AG04449 (cell line): ENCODE data around the gene RGL2.
"Not testable (repeated sequence)": the region's sequence is repeated elsewhere in the genome, so short reads cannot be mapped to it uniquely, and the experiment has no call there.

Experiments
- CTCF ChIA-PET: fragments of 350-600 bp; formaldehyde crosslinking; extraction: SDS; loops from one replicate; lab custom pipeline; 2021; ENCODE audit warnings: antibody characterized with exemption; lab: Yijun Ruan, JAX
- POLR2A ChIA-PET: fragments of 400-600, 350-600 bp; formaldehyde crosslinking; extraction: SDS; loops from one replicate; lab custom pipeline; 2020; ENCODE audit warnings: antibody characterized with exemption, inconsistent platforms; lab: Yijun Ruan, JAX
- DNase-seq: peaks from one replicate; pipeline ENCODE4 v3.0.0-alpha.2; 2010; ENCODE audit warnings: low read depth, low spot score
- H3K4me3 ChIP-seq: 2 replicates; pipeline ENCODE4 v1.5.1; 2011; ENCODE audit warnings: low read depth, mild to moderate bottlenecking, control low read depth, low read length
- CTCF ChIP-seq: IDR thresholded peaks from one replicate; pipeline ENCODE4 v1.5.1; 2011; ENCODE audit warnings: mild to moderate bottlenecking, moderate library complexity, low read length, control low read depth, inconsistent platforms; ENCODE audit not compliant: insufficient read depth; ENCODE audit errors: missing control alignments

The RGL2 gene

GRCh38 chr6:33298773-33299236 lies at the start of gene RGL2:
TSS of gene RGL2 (minus strand) at chr6:33298942. CDS start at chr6:33298610, 332 bp downstream.
- CTCF ChIA-PET, result interaction anchor here (0.9 to 3.8 kb wide), 12 partner anchors 9 to 128 kb away, joined by 3 to 52 read pairs (median 6); partner anchors contain the start of genes PFDN6, TAPBP and WDR46
- TF ChIP-seq CTCF, result no peak
- peak within 1 kb of the TSS; percentile 85 for H3K4me3 ChIP-seq
- DNase-seq, result no peak
- POLR2A ChIA-PET, result interaction anchor here (0.8 to 2.7 kb wide), 9 partner anchors 9 to 27 kb away, joined by 3 to 16 read pairs (median 5); partner anchors contain the start of genes B3GALT4, PFDN6, RPS18 and TAPBP

- TF ChIP-seq CTCF, result no peak
- POLR2A ChIA-PET, result no interaction called here
- CTCF ChIA-PET, result no interaction called here
Observed at GRCh38 chr6:33347816-33348215, 49.1 kb upstream of the RGL2 start.

GRCh38 chr6:33346972-33347371 lies 48.2 kb upstream of the RGL2 start:
- POLR2A ChIA-PET, H3K4me3 ChIP-seq, CTCF ChIA-PET, DNase-seq: not testable (repeated sequence)

More at GRCh38 chr6:33347816-33348215, 49.1 kb upstream of the RGL2 start:
- no peak overlapping the region for H3K4me3 ChIP-seq
- DNase-seq, result no peak

GRCh38 chr6:33344701-33345697 lies 46.3 kb upstream of the RGL2 start:
- peak; percentile 38 for TF ChIP-seq CTCF

GRCh38 chr6:33343953-33344611 lies 45.3 kb upstream of the RGL2 start:
- no peak for TF ChIP-seq CTCF
- no peak overlapping the region for H3K4me3 ChIP-seq
- no peak for DNase-seq
- POLR2A ChIA-PET, result no interaction called here
- CTCF ChIA-PET, result interaction anchor here (0.6 to 1.5 kb wide), 4 partner anchors 10 to 95 kb away, joined by 3 to 6 read pairs (median 4); no protein-coding TSS in a partner anchor

More at GRCh38 chr6:33344701-33345697, 46.3 kb upstream of the RGL2 start:
- ChIA-PET CTCF (interaction anchor here (0.6 to 1.7 kb wide), 12 partner anchors 9 to 96 kb away, joined by 3 to 7 read pairs (median 4); partner anchors contain the start of gene ZBTB22), POLR2A (no interaction called here)
- H3K4me3 ChIP-seq, result no peak overlapping the region
- peak; percentile 29 for DNase-seq

GRCh38 chr6:33343606-33343952 lies 44.8 kb upstream of the RGL2 start:
- DNase-seq, CTCF ChIA-PET, POLR2A ChIA-PET, H3K4me3 ChIP-seq: not testable (repeated sequence)

- no peak for TF ChIP-seq CTCF
- ChIA-PET POLR2A (no interaction called here), CTCF (no interaction called here)
- no peak for DNase-seq
- H3K4me3 ChIP-seq, result no peak overlapping the region
Observed at GRCh38 chr6:33339193-33339592, 40.5 kb upstream of the RGL2 start.
